GM12891 (cell line): ENCODE results near the gene ZNF708.
"Not testable (repeated sequence)": the region's sequence is repeated elsewhere in the genome, so short reads cannot be mapped to it uniquely, and the experiment has no call there.

Experiments used
- PAX5 ChIP-seq: IDR thresholded peaks from 2 replicates; pipeline ENCODE4 v1.6.1; 2011; ENCODE audit warnings: low read length, moderate library complexity, mild to moderate bottlenecking; ENCODE audit not compliant: insufficient read depth, severe bottlenecking
- POLR2A ChIP-seq: IDR thresholded peaks from 2 replicates; pipeline ENCODE4 v1.6.1; 2011; ENCODE audit warnings: low read depth, low read length, control low read depth
- POLR2AphosphoS5 ChIP-seq: IDR thresholded peaks from 2 replicates; pipeline ENCODE4 v1.6.1; 2011; ENCODE audit warnings: low read depth, low read length, control low read depth
- POU2F2 ChIP-seq: IDR thresholded peaks from 2 replicates; pipeline ENCODE4 v1.6.1; 2011; ENCODE audit warnings: low read depth, mild to moderate bottlenecking, control low read depth, low read length, moderate library complexity
- SPI1 ChIP-seq: IDR thresholded peaks from 2 replicates; pipeline ENCODE4 v1.6.1; 2011; ENCODE audit warnings: low read depth, low read length, control low read depth
- TAF1 ChIP-seq: IDR thresholded peaks from 2 replicates; pipeline ENCODE4 v1.6.1; 2011; ENCODE audit warnings: low read depth, low read length, control low read depth

DNA sequence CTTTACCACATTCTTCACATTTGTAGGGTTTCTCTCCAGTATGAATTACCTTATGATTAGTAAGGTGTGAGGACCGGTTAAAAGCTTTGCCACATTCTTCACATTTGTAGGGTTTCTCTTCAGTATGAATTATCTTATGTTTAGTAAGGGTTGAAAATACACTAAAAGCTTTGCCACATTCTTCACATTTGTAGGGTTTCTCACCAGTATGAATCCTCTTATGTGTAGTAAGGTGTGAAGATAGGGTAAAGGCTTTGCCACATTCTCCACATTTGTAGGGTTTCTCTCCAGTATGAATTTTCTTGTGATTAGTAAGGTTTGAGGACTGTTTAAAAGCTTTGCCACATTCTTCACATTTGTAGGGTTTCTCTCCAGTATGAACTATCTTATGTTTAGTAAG is 35.4 kb downstream of the ZNF708 start:
- not testable (repeated sequence) for TF ChIP-seq SPI1, POLR2A, TAF1, POLR2AphosphoS5, POU2F2, PAX5
